Measurements from ENCODE around the gene ZNF746.
"Not testable (repeated sequence)": the region's sequence is repeated elsewhere in the genome, so short reads cannot be mapped to it uniquely, and the experiment has no call there.

ZNF746 gene

DNA sequence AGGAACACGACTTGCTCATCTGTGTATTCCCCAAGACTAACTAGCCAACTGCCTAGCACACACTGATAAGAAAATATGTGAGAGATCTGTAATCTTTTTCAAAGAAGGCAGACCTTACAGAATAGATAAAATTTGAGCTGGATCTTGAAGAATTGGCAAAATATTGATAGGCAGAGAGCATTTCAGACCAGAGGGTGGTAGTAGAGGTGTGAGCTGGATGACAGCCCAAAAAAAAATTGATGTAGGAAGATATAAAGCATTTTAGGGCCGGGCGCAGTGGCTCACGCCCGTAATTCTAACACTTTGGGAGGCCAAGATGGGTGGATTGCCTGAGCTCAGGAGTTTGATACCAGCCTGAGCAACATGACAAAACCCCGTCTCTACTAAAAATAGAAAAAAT lies 1.2 kb upstream of the ZNF746 start:
- Mint-ChIP-seq H3K36me3 (ENCODE audit: low read depth) (peaks cover 29% of the 10 kb centered on the region), H3K9me3 (no peaks in the 10 kb centered on the region), H3K27me3 (no peaks in the 10 kb centered on the region), H3K4me3 (peak overlapping the region; percentile 15), H3K4me1 (ENCODE audit: low read depth) (peaks cover 33% of the 10 kb centered on the region), H3K27ac (no peak overlapping the region)
- DNase-seq: no peak

DNA sequence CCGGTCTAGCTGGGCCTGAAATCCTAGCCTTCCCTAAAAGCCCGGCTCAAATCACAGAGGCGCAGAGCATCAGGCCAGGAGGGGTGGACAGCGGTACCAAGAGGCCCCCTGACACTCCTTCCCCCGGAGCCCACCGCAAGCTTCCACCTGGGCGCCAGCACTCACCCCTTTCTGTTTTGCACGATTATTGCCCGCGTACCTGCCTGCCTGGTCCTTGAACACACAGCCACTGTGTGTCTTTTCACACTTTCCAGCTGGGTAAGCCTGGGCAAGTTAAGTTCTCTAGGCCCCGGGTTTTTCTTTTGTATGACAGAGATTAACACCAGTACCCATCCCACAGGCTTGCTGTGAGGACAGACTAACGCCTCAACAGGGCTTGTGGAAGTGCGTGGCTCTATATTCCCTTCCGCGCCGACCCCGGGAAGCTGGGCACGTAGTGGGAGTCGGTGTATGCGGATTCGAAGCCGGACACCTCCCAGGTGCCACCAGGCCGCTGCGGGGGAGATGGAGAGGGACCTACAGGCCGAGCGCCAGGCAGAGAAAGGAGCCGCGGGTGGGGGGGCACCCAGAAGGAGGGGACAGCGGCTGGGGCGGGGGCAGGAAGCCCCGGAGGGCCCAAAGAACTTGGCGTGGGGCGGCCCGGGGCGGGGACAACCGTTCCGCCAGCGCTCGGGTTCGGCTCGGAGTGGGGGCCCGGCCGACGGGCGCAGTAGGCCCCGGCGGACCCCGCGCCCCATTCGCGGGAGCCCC lies 792 bp downstream of the ZNF746 start:
- Mint-ChIP-seq H3K27me3 (no peaks in the 10 kb centered on the region), H3K9me3 (no peaks in the 10 kb centered on the region), H3K4me1 (ENCODE audit: low read depth) (peaks cover 39% of the 10 kb centered on the region), H3K36me3 (ENCODE audit: low read depth) (peaks cover 48% of the 10 kb centered on the region), H3K27ac (peak overlapping the region; percentile 96), H3K4me3 (peak overlapping the region; percentile 94)
- DNase-seq: peak; percentile 74

GRCh38 chr7:149495785-149496641 lies 1.6 kb downstream of the ZNF746 start:
- Mint-ChIP-seq H3K36me3 (ENCODE audit: low read depth) (peaks cover 57% of the 10 kb centered on the region), H3K27ac (peak overlapping the region; percentile 96), H3K4me1 (ENCODE audit: low read depth) (peaks cover 39% of the 10 kb centered on the region), H3K27me3 (no peaks in the 10 kb centered on the region), H3K4me3 (peak overlapping the region; percentile 94), H3K9me3 (no peaks in the 10 kb centered on the region)
- no peak for DNase-seq

- no peaks in the 10 kb centered on the region for H3K9me3 Mint-ChIP-seq
- peak overlapping the region; percentile 94 for H3K4me3 Mint-ChIP-seq
- no peak for DNase-seq
- H3K4me1 Mint-ChIP-seq (ENCODE audit: low read depth): peaks cover 36% of the 10 kb centered on the region
- peaks cover 68% of the 10 kb centered on the region for H3K36me3 Mint-ChIP-seq (ENCODE audit: low read depth)
- no peaks in the 10 kb centered on the region for H3K27me3 Mint-ChIP-seq
- peak overlapping the region; percentile 96 for H3K27ac Mint-ChIP-seq
Measured at GRCh38 chr7:149494738-149495368, 2.8 kb downstream of the ZNF746 start.

DNA sequence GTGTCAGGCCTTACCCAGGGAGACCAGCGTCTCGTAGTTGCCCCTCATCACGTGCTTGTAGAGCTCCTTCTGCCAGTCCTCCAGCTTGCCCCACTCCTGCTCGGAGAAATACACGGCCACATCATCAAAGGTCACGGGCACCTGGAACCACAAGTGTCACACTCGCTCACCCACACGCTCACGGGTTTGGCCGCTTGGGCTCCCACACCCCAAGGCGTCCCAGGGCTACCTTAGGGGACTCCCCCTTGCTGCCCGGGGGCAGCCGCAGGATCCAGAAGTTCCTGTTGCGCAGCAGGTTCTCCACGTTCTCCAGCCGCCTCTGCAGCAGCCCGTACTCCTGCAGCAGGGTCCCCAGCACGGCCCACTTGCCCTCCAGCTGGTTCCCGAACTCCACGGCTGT lies 3.6 kb downstream of the ZNF746 start:
- not testable (repeated sequence) for DNase-seq, H3K4me3 Mint-ChIP-seq, H3K27me3 Mint-ChIP-seq, H3K9me3 Mint-ChIP-seq
- H3K4me1 Mint-ChIP-seq (ENCODE audit: low read depth): peaks cover 39% of the 10 kb centered on the region
- peak overlapping the region; percentile 50 for H3K27ac Mint-ChIP-seq
- H3K36me3 Mint-ChIP-seq (ENCODE audit: low read depth): peaks cover 76% of the 10 kb centered on the region

GRCh38 chr7:149493366-149493765 lies 4.2 kb downstream of the ZNF746 start:
- Mint-ChIP-seq H3K36me3 (ENCODE audit: low read depth) (peaks cover 82% of the 10 kb centered on the region), H3K27me3 (no peaks in the 10 kb centered on the region)

DNA sequence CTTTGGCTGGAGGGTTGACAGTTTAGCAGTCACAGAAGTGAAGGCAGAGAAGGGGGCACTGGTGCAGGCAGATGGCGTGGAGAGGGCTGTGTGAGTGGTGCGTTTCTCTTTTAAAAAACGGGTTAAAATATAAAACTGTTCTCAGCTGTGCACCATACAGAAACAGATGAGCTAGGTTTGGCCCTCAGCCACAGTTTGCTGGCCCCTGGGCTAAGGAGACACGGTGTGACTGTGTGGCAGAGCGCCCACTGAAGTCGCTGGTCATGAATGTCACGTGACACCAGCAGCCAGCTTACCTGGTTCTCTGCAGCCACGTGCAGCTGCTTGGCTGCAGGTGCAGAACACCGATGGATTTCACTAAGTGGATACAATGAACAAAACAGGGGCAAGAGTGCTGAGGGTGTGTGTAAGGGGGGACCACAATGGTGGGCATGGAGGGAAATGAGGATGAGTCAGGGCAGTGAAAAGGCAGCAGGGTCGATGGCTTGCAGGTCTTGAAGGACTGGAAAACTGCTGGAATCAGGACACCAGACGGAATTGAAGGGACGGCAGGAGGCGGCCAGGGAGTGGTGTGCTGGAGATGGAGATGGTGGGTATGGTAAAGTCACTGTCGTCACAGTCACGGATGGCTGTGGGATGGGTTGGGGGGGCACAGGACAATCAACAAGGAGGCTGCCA lies 7.4 kb downstream of the ZNF746 start:
- no peak for DNase-seq
- Mint-ChIP-seq H3K36me3 (ENCODE audit: low read depth) (peaks cover 97% of the 10 kb centered on the region), H3K4me3 (no peak overlapping the region), H3K27ac (peak overlapping the region; percentile 5), H3K27me3 (no peaks in the 10 kb centered on the region), H3K9me3 (no peaks in the 10 kb centered on the region), H3K4me1 (ENCODE audit: low read depth) (peaks cover 18% of the 10 kb centered on the region)

More at GRCh38 chr7:149493366-149493765, 4.2 kb downstream of the ZNF746 start:
- peaks cover 37% of the 10 kb centered on the region for H3K4me1 Mint-ChIP-seq (ENCODE audit: low read depth)
- DNase-seq: no peak
- no peaks in the 10 kb centered on the region for H3K9me3 Mint-ChIP-seq
- no peak overlapping the region for H3K4me3 Mint-ChIP-seq
- H3K27ac Mint-ChIP-seq: peak overlapping the region; percentile 57

DNA sequence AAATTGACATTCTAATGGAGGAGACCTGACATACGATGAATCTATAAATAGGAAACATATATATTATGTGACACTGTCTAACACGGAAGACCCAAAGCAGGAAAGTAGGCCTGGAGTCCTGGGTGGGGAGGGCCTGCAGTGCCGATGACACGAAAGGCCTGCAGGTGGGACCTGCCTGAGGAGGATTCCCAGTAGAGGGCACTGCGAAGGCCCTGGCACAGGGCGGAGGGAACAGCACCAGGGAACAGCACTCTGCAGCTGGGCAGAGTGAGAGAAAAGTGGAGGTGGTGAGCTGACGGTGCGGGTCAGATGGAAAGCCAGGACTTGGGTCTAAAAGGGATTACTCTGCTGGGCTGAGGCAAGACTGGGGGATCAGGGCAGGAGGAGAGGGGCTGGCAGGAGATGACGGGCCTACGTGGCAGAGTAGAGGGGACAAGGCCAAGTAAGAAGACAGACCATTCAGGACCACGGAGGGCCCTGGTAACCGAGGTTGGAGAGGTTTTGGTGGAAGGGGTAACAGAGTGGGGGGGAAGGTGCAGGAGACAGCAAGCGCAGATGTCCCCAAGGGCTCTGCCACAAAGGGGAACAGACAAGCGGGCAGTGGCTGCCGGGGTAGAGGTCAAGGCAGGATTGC lies 8.1 kb downstream of the ZNF746 start:
- H3K36me3 Mint-ChIP-seq (ENCODE audit: low read depth): peaks cover 96% of the 10 kb centered on the region
- H3K4me1 Mint-ChIP-seq (ENCODE audit: low read depth): peaks cover 11% of the 10 kb centered on the region
- DNase-seq: no peak
- H3K27me3 Mint-ChIP-seq: no peaks in the 10 kb centered on the region
- H3K4me3 Mint-ChIP-seq: no peak overlapping the region
- H3K27ac Mint-ChIP-seq: peak overlapping the region; percentile 30
- no peaks in the 10 kb centered on the region for H3K9me3 Mint-ChIP-seq

GRCh38 chr7:149479568-149479967 lies 18.0 kb downstream of the ZNF746 start:
- DNase-seq: no peak
- Mint-ChIP-seq H3K27ac (no peak overlapping the region), H3K4me1 (ENCODE audit: low read depth) (no peaks in the 10 kb centered on the region), H3K36me3 (ENCODE audit: low read depth) (peaks cover 82% of the 10 kb centered on the region), H3K9me3 (peaks cover 7% of the 10 kb centered on the region), H3K4me3 (no peak overlapping the region), H3K27me3 (no peaks in the 10 kb centered on the region)

DNA sequence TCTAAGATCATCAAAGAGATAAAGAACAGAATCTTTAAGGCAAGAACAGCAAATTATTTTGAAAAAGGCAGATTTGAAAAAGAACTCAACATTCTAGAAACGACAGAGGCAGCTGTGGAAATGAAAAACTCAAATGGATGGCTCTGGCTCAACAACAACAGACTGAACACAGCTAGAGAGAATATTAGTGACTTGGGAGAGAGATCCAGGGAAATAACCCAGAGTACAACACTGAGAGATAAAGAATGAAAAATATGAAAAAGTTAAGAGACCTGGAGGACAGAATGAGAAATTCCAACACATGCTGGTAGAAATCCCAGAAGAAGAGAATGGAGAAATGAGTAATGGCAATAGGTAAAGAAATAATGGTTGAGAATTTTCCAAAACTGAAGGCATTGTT lies 18.9 kb downstream of the ZNF746 start:
- Mint-ChIP-seq H3K27ac (no peak overlapping the region), H3K4me1 (ENCODE audit: low read depth) (no peaks in the 10 kb centered on the region)

DNA sequence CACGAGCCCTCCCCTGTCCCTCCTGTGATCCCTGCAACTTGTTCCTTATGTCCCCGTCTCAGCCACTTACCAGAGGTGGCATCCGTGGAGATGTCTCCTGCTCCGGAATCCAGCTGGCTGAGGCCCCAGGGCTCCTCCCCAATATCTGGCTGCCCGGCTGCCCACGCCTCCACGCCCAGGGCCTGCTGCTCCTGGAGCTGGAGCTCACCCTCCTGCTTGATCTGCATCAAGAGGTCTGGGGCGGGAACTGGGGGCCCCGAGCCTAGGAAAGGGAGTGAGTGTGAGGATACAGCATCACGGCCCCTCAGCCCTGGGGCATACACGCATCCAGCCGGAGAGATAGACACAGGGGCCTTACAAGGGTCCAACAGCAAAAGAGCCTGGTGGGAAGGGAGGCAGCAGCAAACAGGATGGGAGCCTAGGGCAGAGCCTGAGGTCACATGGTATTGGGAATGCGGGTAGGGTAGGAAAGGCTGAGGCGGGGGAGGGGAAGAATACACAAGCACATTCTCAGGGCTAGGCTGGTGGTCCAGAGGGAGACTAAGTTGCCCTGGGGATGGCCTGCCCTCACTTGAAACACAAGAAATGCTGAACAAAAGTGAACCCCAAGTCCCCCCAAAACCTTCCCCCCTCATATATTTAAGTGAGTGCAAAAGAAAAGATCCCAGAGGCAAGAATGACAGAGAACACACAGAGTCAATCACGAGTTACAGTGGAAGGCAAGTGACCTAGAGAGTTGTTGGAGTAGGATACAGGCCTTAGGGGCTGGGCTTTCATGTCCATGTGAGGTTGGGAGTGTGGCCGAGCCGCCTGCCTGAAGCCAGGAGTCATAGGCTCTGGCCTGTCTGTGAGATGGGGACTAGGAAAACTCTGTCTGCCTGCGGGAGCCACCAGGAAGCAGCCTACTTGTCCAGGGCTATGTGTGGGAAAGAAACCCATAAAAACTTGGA lies 19.8 kb downstream of the ZNF746 start:
- no peak for DNase-seq
- no peaks in the 10 kb centered on the region for H3K27me3 Mint-ChIP-seq
- no peak overlapping the region for H3K4me3 Mint-ChIP-seq
- no peaks in the 10 kb centered on the region for H3K4me1 Mint-ChIP-seq (ENCODE audit: low read depth)
- peak overlapping the region; percentile 33 for H3K27ac Mint-ChIP-seq
- H3K9me3 Mint-ChIP-seq: peaks cover 7% of the 10 kb centered on the region
- peaks cover 92% of the 10 kb centered on the region for H3K36me3 Mint-ChIP-seq (ENCODE audit: low read depth)

More for the DNA sequence above, 18.9 kb downstream of the ZNF746 start:
- peaks cover 84% of the 10 kb centered on the region for H3K36me3 Mint-ChIP-seq (ENCODE audit: low read depth)
- DNase-seq: no peak
- H3K4me3 Mint-ChIP-seq: no peak overlapping the region
- H3K9me3 Mint-ChIP-seq: peaks cover 7% of the 10 kb centered on the region
- no peaks in the 10 kb centered on the region for H3K27me3 Mint-ChIP-seq

GRCh38 chr7:149476791-149477190 lies 20.8 kb downstream of the ZNF746 start:
- Mint-ChIP-seq H3K27me3 (no peaks in the 10 kb centered on the region), H3K9me3 (peaks cover 7% of the 10 kb centered on the region), H3K4me3 (no peak overlapping the region), H3K27ac (no peak overlapping the region), H3K4me1 (ENCODE audit: low read depth) (no peaks in the 10 kb centered on the region), H3K36me3 (ENCODE audit: low read depth) (peaks cover 96% of the 10 kb centered on the region)
- DNase-seq: no peak

All from activated T-cell treated with anti-CD3 and anti-CD28 coated beads, Interleukin-2, amount 50 U/mL, for 24 hours (primary cell).